ENCODE results near the gene ARNT2. TPM values are rescaled to one million over a fixed set of nuclear protein-coding genes. Genes with fewer than 3 reads are reported as not detected.

ARNT2 gene
- polyA plus RNA-seq, 2 of the 4 experiments (the other 2 are of a cell fraction) = 8.9 to 17.0 TPM

GRCh38 chr15:80531796-80532195, 127.6 kb downstream of the ARNT2 start:
- 86% methylated on average over 7 of the region's 7 CpGs for WGBS (ENCODE audit: missing lambda C conversion rate)
- Histone ChIP-seq H3K9me3 (0 out of 3 replicates have a peak, but pooled peaks cover 4% of the 10 kb centered on the region), H3K27ac (no peak overlapping the region), H3K4me2 (no peak overlapping the region), H3K4me3 (no peak overlapping the region), H3K4me1 (no peaks in the 10 kb centered on the region)
- CTCF ChIA-PET = interaction anchor here (1.1 to 2.2 kb wide), 2 partner anchors 19 to 113 kb away, joined by 3 to 7 read pairs; no protein-coding TSS in a partner anchor
- POLR2A ChIA-PET = no interaction called here
- TF ChIP-seq, protein P1, sequence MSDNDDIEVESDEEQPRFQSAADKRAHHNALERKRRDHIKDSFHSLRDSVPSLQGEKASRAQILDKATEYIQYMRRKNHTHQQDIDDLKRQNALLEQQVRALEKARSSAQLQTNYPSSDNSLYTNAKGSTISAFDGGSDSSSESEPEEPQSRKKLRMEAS (IDR thresholded peaks at IDR 0.05) = no peak
- no peak for TF ChIP-seq RAD21 (conservative IDR thresholded peaks at IDR 0.05 in 1 of 2, IDR thresholded peaks at IDR 0.05 in 1 of 2)
- TF ChIP-seq FOXS1 (CRISPR knock-in tag; IDR thresholded peaks at IDR 0.05) = no peak
- no peak for TF ChIP-seq HOXB13 (CRISPR knock-in tag; IDR thresholded peaks at IDR 0.05; ENCODE audit: low read depth)
- no peak for TF ChIP-seq EP300 (IDR thresholded peaks at IDR 0.05)
- TF ChIP-seq GATA3 (IDR thresholded peaks at IDR 0.05; ENCODE audit: borderline replicate concordance) = no peak
- TF ChIP-seq RFX5 (IDR thresholded peaks at IDR 0.05) = no peak
- TF ChIP-seq CHD4 (IDR thresholded peaks at IDR 0.05; ENCODE audit: borderline replicate concordance) = no peak
- ATAC-seq (no peak), FAIRE-seq (no peak), DNase-seq (ENCODE audit: low read depth in 1 of 2, low spot score in 1 of 2) (no peak)

GRCh38 chr15:80533790-80534333, 129.7 kb downstream of the ARNT2 start:
- TF ChIP-seq, protein P2, sequence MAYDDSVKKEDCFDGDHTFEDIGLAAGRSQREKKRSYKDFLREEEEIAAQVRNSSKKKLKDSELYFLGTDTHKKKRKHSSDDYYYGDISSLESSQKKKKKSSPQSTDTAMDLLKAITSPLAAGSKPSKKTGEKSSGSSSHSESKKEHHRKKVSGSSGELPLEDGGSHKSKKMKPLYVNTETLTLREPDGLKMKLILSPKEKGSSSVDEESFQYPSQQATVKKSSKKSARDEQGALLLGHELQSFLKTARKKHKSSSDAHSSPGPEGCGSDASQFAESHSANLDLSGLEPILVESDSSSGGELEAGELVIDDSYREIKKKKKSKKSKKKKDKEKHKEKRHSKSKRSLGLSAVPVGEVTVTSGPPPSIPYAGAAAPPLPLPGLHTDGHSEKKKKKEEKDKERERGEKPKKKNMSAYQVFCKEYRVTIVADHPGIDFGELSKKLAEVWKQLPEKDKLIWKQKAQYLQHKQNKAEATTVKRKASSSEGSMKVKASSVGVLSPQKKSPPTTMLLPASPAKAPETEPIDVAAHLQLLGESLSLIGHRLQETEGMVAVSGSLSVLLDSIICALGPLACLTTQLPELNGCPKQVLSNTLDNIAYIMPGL (CRISPR knock-in tag; IDR thresholded peaks at IDR 0.05; ENCODE audit: borderline replicate concordance) = no peak
- TF ChIP-seq FOSL2 (IDR thresholded peaks at IDR 0.05) (no peak), FOSL2 (CRISPR knock-in tag; IDR thresholded peaks at IDR 0.05) (no peak), TP53 (CRISPR knock-in tag; IDR thresholded peaks at IDR 0.05) (no peak), EP300 (IDR thresholded peaks at IDR 0.05) (no peak), NFE2L2 (conservative IDR thresholded peaks at IDR 0.05; ENCODE audit: low read length) (no peak), ZNF302 (CRISPR knock-in tag; IDR thresholded peaks at IDR 0.05) (no peak), PHF8 (IDR thresholded peaks at IDR 0.05; ENCODE audit: borderline replicate concordance, low read depth) (no peak), SREBF2 (IDR thresholded peaks at IDR 0.05) (no peak), CHD4 (IDR thresholded peaks at IDR 0.05; ENCODE audit: borderline replicate concordance) (no peak), ZSCAN20 (CRISPR knock-in tag; IDR thresholded peaks at IDR 0.05) (no peak), PBX3 (IDR thresholded peaks at IDR 0.05) (no peak), MAFK (IDR thresholded peaks at IDR 0.05; ENCODE audit: partially characterized antibody) (no peak), RARB (CRISPR knock-in tag; IDR thresholded peaks at IDR 0.05) (no peak), HES2 (IDR thresholded peaks at IDR 0.05) (no peak), E2F6 (IDR thresholded peaks at IDR 0.05; ENCODE audit: borderline replicate concordance, low read depth) (no peak), CEBPB (IDR thresholded peaks at IDR 0.05) (no peak), FOXS1 (CRISPR knock-in tag; IDR thresholded peaks at IDR 0.05) (no peak)
- Histone ChIP-seq H3K9me3 (0 out of 3 replicates have a peak, but pooled peaks cover 4% of the 10 kb centered on the region), H3K4me1 (no peaks in the 10 kb centered on the region), H3K4me3 (no peak overlapping the region), H3K27ac (no peak overlapping the region), H3K4me2 (no peak overlapping the region)
- CTCF ChIA-PET = interaction anchor here (0.9 to 2.0 kb wide), 6 partner anchors 8 to 245 kb away, joined by 3 to 7 read pairs (median 3); partner anchors contain the start of gene CEMIP
- WGBS (ENCODE audit: missing lambda C conversion rate) = 82% methylated on average over 4 of the region's 4 CpGs
- DNase-seq (ENCODE audit: low read depth in 1 of 2, low spot score in 1 of 2) = no peak
- POLR2A ChIA-PET = no interaction called here
- ATAC-seq = no peak
- FAIRE-seq = no peak

Measured in A549 (cell line).